Type B pancreatic cell (in vitro differentiated cells): ENCODE results near the gene MIAT. TPM values are rescaled to one million over a fixed set of nuclear protein-coding genes. Genes with fewer than 3 reads are reported as not detected.

Experiments used
- DNase-seq: peaks from one replicate; pipeline ENCODE4 v3.0.0; 2021; ENCODE audit warnings: mixed read lengths; ENCODE audit not compliant: unreplicated experiment; ENCODE audit errors: extremely low spot score
- H3K27ac Mint-ChIP-seq: 2 replicates; pipeline ENCODE4 v1.8.0; 2021; ENCODE audit warnings: mild to moderate bottlenecking, mixed read lengths
- H3K27me3 Mint-ChIP-seq: 2 replicates; pipeline ENCODE4 v1.8.0; 2021; ENCODE audit warnings: mixed read lengths
- H3K36me3 Mint-ChIP-seq: 2 replicates; pipeline ENCODE4 v1.8.0; 2021; ENCODE audit warnings: mixed read lengths
- H3K4me1 Mint-ChIP-seq: one replicate; pipeline ENCODE4 v1.8.0; 2021; ENCODE audit warnings: mixed read lengths; ENCODE audit not compliant: unreplicated experiment
- H3K4me3 Mint-ChIP-seq: 2 replicates; pipeline ENCODE4 v1.8.0; 2021; ENCODE audit warnings: mild to moderate bottlenecking, mixed read lengths
- H3K9me3 Mint-ChIP-seq: 2 replicates; pipeline ENCODE4 v1.8.0; 2021; ENCODE audit warnings: mixed read lengths
- total RNA-seq: library from RNA; stranded (reverse); gene quantifications from 2 replicates; pipeline ENCODE4 v1.2.1, GENCODE V29; 2021; ENCODE audit warnings: low replicate concordance
- TF ChIP-seq, protein P1 (sequence below): fragments of 200-600 bp; sonication (generic); conservative IDR thresholded peaks from 2 replicates; pipeline ENCODE4 v1.5.0; 2021; ENCODE audit warnings: antibody characterized with exemption, mild to moderate bottlenecking

The MIAT gene
- total RNA-seq, 1 donor from 2014 or later = 12.2 TPM

- no peak for DNase-seq
- H3K4me1 Mint-ChIP-seq = peaks cover 23% of the 10 kb centered on the region
- peaks cover 3% of the 10 kb centered on the region for H3K27me3 Mint-ChIP-seq
- peak overlapping the region; percentile 23 for H3K4me3 Mint-ChIP-seq
- H3K27ac Mint-ChIP-seq = no peak overlapping the region
- H3K36me3 Mint-ChIP-seq = peaks cover 6% of the 10 kb centered on the region
- TF ChIP-seq, protein P1, sequence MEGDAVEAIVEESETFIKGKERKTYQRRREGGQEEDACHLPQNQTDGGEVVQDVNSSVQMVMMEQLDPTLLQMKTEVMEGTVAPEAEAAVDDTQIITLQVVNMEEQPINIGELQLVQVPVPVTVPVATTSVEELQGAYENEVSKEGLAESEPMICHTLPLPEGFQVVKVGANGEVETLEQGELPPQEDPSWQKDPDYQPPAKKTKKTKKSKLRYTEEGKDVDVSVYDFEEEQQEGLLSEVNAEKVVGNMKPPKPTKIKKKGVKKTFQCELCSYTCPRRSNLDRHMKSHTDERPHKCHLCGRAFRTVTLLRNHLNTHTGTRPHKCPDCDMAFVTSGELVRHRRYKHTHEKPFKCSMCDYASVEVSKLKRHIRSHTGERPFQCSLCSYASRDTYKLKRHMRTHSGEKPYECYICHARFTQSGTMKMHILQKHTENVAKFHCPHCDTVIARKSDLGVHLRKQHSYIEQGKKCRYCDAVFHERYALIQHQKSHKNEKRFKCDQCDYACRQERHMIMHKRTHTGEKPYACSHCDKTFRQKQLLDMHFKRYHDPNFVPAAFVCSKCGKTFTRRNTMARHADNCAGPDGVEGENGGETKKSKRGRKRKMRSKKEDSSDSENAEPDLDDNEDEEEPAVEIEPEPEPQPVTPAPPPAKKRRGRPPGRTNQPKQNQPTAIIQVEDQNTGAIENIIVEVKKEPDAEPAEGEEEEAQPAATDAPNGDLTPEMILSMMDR = no peak
- peaks cover 3% of the 10 kb centered on the region for H3K9me3 Mint-ChIP-seq
Observed at GRCh38 chr22:26671317-26672059, 14.1 kb downstream of the MIAT start.

DNA sequence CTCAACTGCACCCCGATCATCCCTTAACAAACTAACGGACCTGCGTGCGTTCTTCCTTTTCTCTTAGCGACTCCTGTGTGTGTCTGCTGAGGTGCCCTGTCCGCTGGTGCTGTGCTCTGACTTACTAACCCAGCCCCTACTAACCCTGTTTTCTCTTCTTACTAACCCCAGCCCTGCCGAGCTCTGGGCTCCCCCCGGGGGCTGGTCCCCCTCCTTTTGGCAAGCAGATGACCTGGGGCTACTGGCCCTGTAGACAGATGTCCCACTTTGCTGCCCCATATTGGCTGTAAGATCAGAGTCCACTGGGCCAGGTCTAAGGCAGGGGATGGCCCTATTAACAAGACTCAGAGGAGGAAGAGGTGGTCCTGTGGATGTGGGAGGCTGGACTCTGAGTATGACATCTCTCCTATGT, 14.7 kb downstream of the MIAT start:
- Mint-ChIP-seq H3K4me1 (peaks cover 23% of the 10 kb centered on the region), H3K27ac (peak overlapping the region; percentile 99), H3K36me3 (peaks cover 6% of the 10 kb centered on the region), H3K9me3 (peaks cover 3% of the 10 kb centered on the region), H3K27me3 (peaks cover 3% of the 10 kb centered on the region), H3K4me3 (peak overlapping the region; percentile 97)
- TF ChIP-seq, protein P1 = no peak
- DNase-seq = no peak

- H3K27ac Mint-ChIP-seq = peak overlapping the region; percentile 99
- H3K4me3 Mint-ChIP-seq = peak overlapping the region; percentile 97
- H3K4me1 Mint-ChIP-seq = peaks cover 23% of the 10 kb centered on the region
- no peaks in the 10 kb centered on the region for H3K27me3 Mint-ChIP-seq
- TF ChIP-seq, protein P1 = peak; percentile 73
- peaks cover 3% of the 10 kb centered on the region for H3K9me3 Mint-ChIP-seq
- DNase-seq = peak; percentile 88
- peaks cover 6% of the 10 kb centered on the region for H3K36me3 Mint-ChIP-seq
Observed at GRCh38 chr22:26672590-26673468, 15.4 kb downstream of the MIAT start.

- Mint-ChIP-seq H3K4me3 (peak overlapping the region; percentile 97), H3K36me3 (peaks cover 6% of the 10 kb centered on the region), H3K9me3 (peaks cover 3% of the 10 kb centered on the region), H3K4me1 (peaks cover 23% of the 10 kb centered on the region), H3K27me3 (no peaks in the 10 kb centered on the region), H3K27ac (peak overlapping the region; percentile 99)
- DNase-seq = no peak
- TF ChIP-seq, protein P1 = no peak
Observed at GRCh38 chr22:26673486-26673885, 16.1 kb downstream of the MIAT start.

DNA sequence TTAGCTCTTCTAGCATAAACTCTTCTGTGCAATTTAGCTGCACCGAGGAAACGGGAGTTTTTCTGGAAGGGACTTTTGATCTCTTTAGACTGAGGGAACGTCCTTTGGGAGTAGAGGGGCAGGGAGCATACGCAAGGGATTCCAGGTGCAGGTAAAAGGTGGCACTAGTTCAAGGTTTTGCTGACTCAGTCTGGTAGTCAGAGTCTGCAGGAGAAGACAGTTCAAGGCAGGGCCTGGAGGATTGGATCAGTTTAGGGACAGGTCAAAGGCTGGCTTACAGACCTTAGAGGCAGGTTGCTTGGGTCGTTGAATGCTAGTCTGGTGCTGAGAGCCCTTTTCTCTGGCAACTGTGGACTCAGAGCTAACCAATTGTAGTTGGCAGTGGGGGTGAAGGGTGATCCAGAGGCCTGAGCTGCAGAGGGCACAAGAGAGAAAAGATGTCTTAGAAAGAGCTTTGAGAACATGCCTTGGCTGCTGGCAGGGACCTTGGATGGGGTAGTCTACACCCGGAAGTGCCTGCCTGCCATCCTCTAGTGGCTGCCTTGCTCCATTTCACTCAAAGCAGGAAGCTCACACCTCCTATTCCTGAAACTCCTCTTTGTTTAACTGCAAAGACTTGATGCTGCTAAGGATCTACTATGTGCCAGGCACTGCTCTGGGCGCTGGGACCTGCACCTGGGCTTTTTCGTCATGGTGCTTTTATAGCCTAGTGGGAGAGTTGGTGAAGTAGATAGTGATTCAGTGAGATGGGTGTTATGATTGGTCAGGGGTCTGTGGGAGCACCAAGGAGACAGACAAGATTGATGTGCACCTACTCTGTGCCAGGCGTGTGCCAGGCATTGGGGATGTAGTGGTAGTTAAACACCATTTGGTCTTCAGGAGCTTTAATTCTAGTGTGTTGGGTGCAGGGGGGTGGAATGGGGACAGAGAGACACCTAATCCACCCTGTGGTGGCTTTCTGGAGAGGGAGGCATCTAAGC, 17.1 kb downstream of the MIAT start:
- Mint-ChIP-seq H3K36me3 (peaks cover 6% of the 10 kb centered on the region), H3K4me3 (peak overlapping the region; percentile 97), H3K27me3 (no peaks in the 10 kb centered on the region), H3K4me1 (peaks cover 28% of the 10 kb centered on the region), H3K27ac (peak overlapping the region; percentile 99), H3K9me3 (peaks cover 3% of the 10 kb centered on the region)
- no peak for DNase-seq
- TF ChIP-seq, protein P1 = no peak
